HAP-1 (cell line): ENCODE measurements around the gene STX2.
"Not testable (repeated sequence)": the region's sequence is repeated elsewhere in the genome, so short reads cannot be mapped to it uniquely, and the experiment has no call there.

Experiments used
- DNase-seq, 2 experiments: peaks; one replicate each; pipeline ENCODE4 v3.0.0-alpha.2; 2016 to 2020; ENCODE audit warnings: low spot score in 2 of 2
- H3K27me3 ChIP-seq: fragments of 250-450 bp; sonication (Bioruptor Pico); 2 replicates; pipeline ENCODE4 v1.5.1; 2020; ENCODE audit warnings: low read depth, mild to moderate bottlenecking, moderate library complexity
- H3K36me3 ChIP-seq: fragments of 250-450 bp; sonication (Bioruptor Pico); replicated peaks from 2 replicates; pipeline ENCODE4 v1.5.1; 2020; ENCODE audit warnings: mild to moderate bottlenecking
- H3K4me1 ChIP-seq: fragments of 250-450 bp; sonication (Bioruptor Pico); 2 replicates; pipeline ENCODE4 v1.5.1; 2020; ENCODE audit warnings: mild to moderate bottlenecking
- H3K4me3 ChIP-seq: fragments of 250-450 bp; sonication (Bioruptor Pico); 2 replicates; pipeline ENCODE4 v1.5.1; 2020; ENCODE audit warnings: mild to moderate bottlenecking, moderate library complexity
- H3K9me3 ChIP-seq: fragments of 250-450 bp; sonication (Bioruptor Pico); 2 replicates; pipeline ENCODE4 v1.5.1; 2020; ENCODE audit warnings: mild to moderate bottlenecking, moderate library complexity
- in situ Hi-C: fragments of 300-500 bp; cut with MboI; formaldehyde crosslinking; loops from 3 replicates; pipeline ENCODE4 v1.14.3; 2020; ENCODE audit warnings: low sequenced_read_pairs, inconsistent platforms, mixed read lengths

STX2 gene

GRCh38 chr12:130792821-130793553 is 46.1 kb downstream of the STX2 start:
- Histone ChIP-seq H3K9me3 (no peaks in the 10 kb centered on the region), H3K4me1 (no peaks in the 10 kb centered on the region), H3K4me3 (no peak overlapping the region), H3K36me3 (peaks cover 42% of the 10 kb centered on the region), H3K27me3 (no peaks in the 10 kb centered on the region)
- in situ Hi-C loops, result no loop called here
- no peak for DNase-seq

- Histone ChIP-seq H3K4me3 (no peak overlapping the region), H3K36me3 (peaks cover 32% of the 10 kb centered on the region)
- in situ Hi-C loops, result no loop called here
Observed at GRCh38 chr12:130791629-130792028, 47.4 kb downstream of the STX2 start.

GRCh38 chr12:130788515-130788914 is 50.5 kb downstream of the STX2 start:
- no peak overlapping the region for H3K4me3 ChIP-seq
- H3K4me1 ChIP-seq, result no peaks in the 10 kb centered on the region
- 0 out of 2 replicates have a peak, but pooled peaks cover 3% of the 10 kb centered on the region for H3K9me3 ChIP-seq
- H3K27me3 ChIP-seq, result no peaks in the 10 kb centered on the region
- peaks cover 15% of the 10 kb centered on the region for H3K36me3 ChIP-seq
- DNase-seq, result no peak
- in situ Hi-C loops, result no loop called here

More at GRCh38 chr12:130791629-130792028, 47.4 kb downstream of the STX2 start:
- Histone ChIP-seq H3K9me3 (no peaks in the 10 kb centered on the region), H3K4me1 (no peaks in the 10 kb centered on the region), H3K27me3 (no peaks in the 10 kb centered on the region)
- DNase-seq, result no peak

- no peaks in the 10 kb centered on the region for H3K4me1 ChIP-seq
- peaks cover 12% of the 10 kb centered on the region for H3K36me3 ChIP-seq
- H3K9me3 ChIP-seq, result 0 out of 2 replicates have a peak, but pooled peaks cover 3% of the 10 kb centered on the region
- no peaks in the 10 kb centered on the region for H3K27me3 ChIP-seq
- DNase-seq, result no peak
- H3K4me3 ChIP-seq, result no peak overlapping the region
- in situ Hi-C loops, result no loop called here
Observed at GRCh38 chr12:130787445-130788410, 51.3 kb downstream of the STX2 start.

GRCh38 chr12:130787041-130787440 is 52.0 kb downstream of the STX2 start:
- Histone ChIP-seq H3K9me3 (0 out of 2 replicates have a peak, but pooled peaks cover 3% of the 10 kb centered on the region), H3K4me3 (no peak overlapping the region), H3K27me3 (no peaks in the 10 kb centered on the region), H3K36me3 (peaks cover 12% of the 10 kb centered on the region), H3K4me1 (no peaks in the 10 kb centered on the region)
- in situ Hi-C loops, result no loop called here
- no peak for DNase-seq

GRCh38 chr12:130783110-130783715 is 55.8 kb downstream of the STX2 start:
- Histone ChIP-seq H3K36me3 (no peaks in the 10 kb centered on the region; the same call in 1 of the 2 replicates), H3K9me3 (0 out of 2 replicates have a peak, but pooled peaks cover 3% of the 10 kb centered on the region), H3K4me1 (no peaks in the 10 kb centered on the region), H3K27me3 (no peaks in the 10 kb centered on the region), H3K4me3 (no peak overlapping the region)
- in situ Hi-C loops, result no loop called here
- DNase-seq, result no peak

GRCh38 chr12:130782245-130782644 is 56.8 kb downstream of the STX2 start:
- H3K4me1 ChIP-seq, H3K27me3 ChIP-seq, H3K4me3 ChIP-seq, DNase-seq, H3K36me3 ChIP-seq, H3K9me3 ChIP-seq, in situ Hi-C loops: not testable (repeated sequence)

GRCh38 chr12:130780880-130781575 is 58.0 kb downstream of the STX2 start:
- Histone ChIP-seq H3K9me3 (0 out of 2 replicates have a peak, but pooled peaks cover 3% of the 10 kb centered on the region), H3K36me3 (no peaks in the 10 kb centered on the region; the same call in 1 of the 2 replicates), H3K27me3 (no peaks in the 10 kb centered on the region), H3K4me1 (no peaks in the 10 kb centered on the region), H3K4me3 (no peak overlapping the region)
- in situ Hi-C loops, result no loop called here
- DNase-seq, result no peak

- in situ Hi-C loops, result no loop called here
- DNase-seq, result no peak
Observed at GRCh38 chr12:130780325-130780724, 58.7 kb downstream of the STX2 start.

GRCh38 chr12:130778776-130779175 is 60.3 kb downstream of the STX2 start:
- Histone ChIP-seq H3K4me3 (no peak overlapping the region), H3K36me3 (no peaks in the 10 kb centered on the region; the same call in 1 of the 2 replicates), H3K27me3 (no peaks in the 10 kb centered on the region), H3K9me3 (no peaks in the 10 kb centered on the region), H3K4me1 (no peaks in the 10 kb centered on the region)
- DNase-seq, result no peak
- in situ Hi-C loops, result no loop called here

More at GRCh38 chr12:130780325-130780724, 58.7 kb downstream of the STX2 start:
- H3K4me1 ChIP-seq, result no peaks in the 10 kb centered on the region
- no peaks in the 10 kb centered on the region for H3K27me3 ChIP-seq
- H3K36me3 ChIP-seq, result no peaks in the 10 kb centered on the region; the same call in 1 of the 2 replicates
- H3K9me3 ChIP-seq, result 0 out of 2 replicates have a peak, but pooled peaks cover under 1% of the 10 kb centered on the region
- no peak overlapping the region for H3K4me3 ChIP-seq

- no peaks in the 10 kb centered on the region for H3K9me3 ChIP-seq
- no peak overlapping the region for H3K4me3 ChIP-seq
- no peaks in the 10 kb centered on the region for H3K36me3 ChIP-seq
- in situ Hi-C loops, result no loop called here
- no peaks in the 10 kb centered on the region for H3K4me1 ChIP-seq
- no peak for DNase-seq
- no peaks in the 10 kb centered on the region for H3K27me3 ChIP-seq
Observed at GRCh38 chr12:130776857-130777339, 62.2 kb downstream of the STX2 start.

- Histone ChIP-seq H3K4me3 (no peak overlapping the region), H3K27me3 (0 out of 2 replicates have a peak, but pooled peaks cover 2% of the 10 kb centered on the region), H3K36me3 (no peaks in the 10 kb centered on the region), H3K9me3 (no peaks in the 10 kb centered on the region), H3K4me1 (no peaks in the 10 kb centered on the region)
- no peak for DNase-seq
- in situ Hi-C loops, result no loop called here
Observed at GRCh38 chr12:130775953-130776856, 62.8 kb downstream of the STX2 start.
